K562 (cell line): Measurements from ENCODE around the gene TMEM184C. TPM values are rescaled to one million over a fixed set of nuclear protein-coding genes. Genes with fewer than 3 reads are reported as not detected.

Experiments used
- CBX2 ChIP-seq: fragments of 200-600 bp; sonication (generic); IDR thresholded peaks from one replicate; pipeline ENCODE4 v1.6.1; 2012; ENCODE audit warnings: mild to moderate bottlenecking, low read length, inconsistent platforms; ENCODE audit not compliant: insufficient read depth, poor library complexity, severe bottlenecking
- CEBPG ChIP-seq, 3 experiments: fragments of 200-800 bp in 1 of 3; sonication (Bioruptor generic) in 1 of 3; sonication (generic) in 1 of 3; formaldehyde crosslinking in 1 of 3; IDR thresholded peaks in 2 of 3; conservative IDR thresholded peaks in 1 of 3; 2 replicates each; pipeline versions ENCODE4 v1.6.1 to v1.8.0; 2016 to 2022; ENCODE audit warnings: missing compliant biosample characterization in 2 of 3, missing genetic modification characterization in 2 of 3, mild to moderate bottlenecking in 1 of 3, missing genetic modification reagents in 1 of 3
- DPF2 ChIP-seq: fragments of 450-650 bp; IDR thresholded peaks from 2 replicates; pipeline ENCODE4 v1.6.1; 2016
- FOXM1 ChIP-seq, 2 experiments: fragments of 450-650 bp in 1 of 2; sonication (generic) in 1 of 2; formaldehyde crosslinking in 1 of 2; IDR thresholded peaks; 2 replicates each; pipeline versions ENCODE4 v1.6.1 to v1.9.0; 2017 to 2022; ENCODE audit warnings: low read depth in 2 of 2, mild to moderate bottlenecking in 2 of 2, missing genetic modification reagents in 1 of 2, moderate library complexity in 1 of 2
- HNRNPLL ChIP-seq: fragments of 200-400 bp; formaldehyde crosslinking; IDR thresholded peaks from 2 replicates; pipeline ENCODE4 v1.6.1; 2017; ENCODE audit warnings: low read length, low read depth, mild to moderate bottlenecking; ENCODE audit not compliant: poor library complexity, severe bottlenecking
- KDM4B ChIP-seq, 2 experiments: fragments of 450-650 bp in 1 of 2; sonication (generic) in 1 of 2; IDR thresholded peaks; 2 replicates each; pipeline ENCODE4 v1.6.1; 2016 to 2017; ENCODE audit warnings: borderline replicate concordance in 2 of 2, antibody characterized with exemption in 1 of 2, low read depth in 1 of 2, mild to moderate bottlenecking in 1 of 2
- PTBP1 ChIP-seq: fragments of 200-400 bp; formaldehyde crosslinking; IDR thresholded peaks from 2 replicates; pipeline ENCODE4 v1.6.1; 2017; ENCODE audit warnings: low read depth, low read length
- SPI1 ChIP-seq: IDR thresholded peaks from 2 replicates; pipeline ENCODE4 v1.6.1; 2011; ENCODE audit warnings: low read depth, low read length, control low read depth, borderline replicate concordance
- TBL1XR1 ChIP-seq, 2 experiments: IDR thresholded peaks; 2 replicates each; pipeline ENCODE4 v1.6.1; 2012; ENCODE audit warnings: improper control_type of control experiment in 2 of 2, low read length in 2 of 2, mild to moderate bottlenecking in 1 of 2
- TBP ChIP-seq: optimal IDR thresholded peaks from 2 replicates; pipeline ENCODE3; 2011; ENCODE audit warnings: low read depth, low read length, improper control_type of control experiment
- ZBTB49 ChIP-seq: sonication (generic); formaldehyde crosslinking; IDR thresholded peaks from 2 replicates; pipeline ENCODE4 v1.8.0; 2022; ENCODE audit warnings: missing genetic modification reagents, mild to moderate bottlenecking, borderline replicate concordance
- ZNF282 ChIP-seq: sonication (generic); formaldehyde crosslinking; IDR thresholded peaks from 2 replicates; pipeline ENCODE4 v1.8.1; 2023; ENCODE audit warnings: missing genetic modification reagents
- ZNF436 ChIP-seq: fragments of 250-450, 450-650 bp; sonication (Bioruptor Pico); formaldehyde crosslinking; IDR thresholded peaks from 2 replicates; pipeline ENCODE4 v1.7.0; 2020; ENCODE audit warnings: mild to moderate bottlenecking
- ZNF518B ChIP-seq: fragments of 250-450 bp; sonication (Bioruptor Pico); IDR thresholded peaks from 2 replicates; pipeline ENCODE4 v1.5.0; 2021; ENCODE audit warnings: mild to moderate bottlenecking, moderate library complexity
- ZNF717 ChIP-seq: fragments of 250-450 bp; sonication (Bioruptor Pico); IDR thresholded peaks from 2 replicates; pipeline ENCODE4 v1.5.0; 2021
- ZNF77 ChIP-seq: fragments of 250-450 bp; sonication (Bioruptor Pico); IDR thresholded peaks from 2 replicates; pipeline ENCODE4 v1.5.0; 2020
- polyA plus RNA-seq, 8 experiments: library from polyadenylated mRNA; depleted of rRNA in 4 of 8; stranded (reverse) in 5 of 8; unstranded in 3 of 8; fragments of >200 nt; fragmentation: Nextera tagmentation in 2 of 8; fragmentation: Illumina TruSeq in 1 of 8; extraction: Ambion mirVana in 2 of 8; extraction: Trizol in 1 of 8; gene quantifications; 2 replicates each; pipeline versions ENCODE4 v1.2.1 to v1.2.3, GENCODE V29; 2011 to 2014; ENCODE audit warnings: inconsistent platforms in 1 of 8, missing spikeins in 1 of 8
- total RNA-seq, 7 experiments: library from RNA; depleted of rRNA in 6 of 7; stranded (reverse); fragments of >200 nt in 6 of 7; fragmentation: Illumina TruSeq in 2 of 7; extraction: Trizol in 2 of 7; gene quantifications; 2 replicates each; pipeline versions ENCODE4 v1.2.1 to v1.2.3, GENCODE V29; 2011 to 2021; ENCODE audit warnings: low replicate concordance in 1 of 7
- TF ChIP-seq, protein P1 (sequence below): sonication (generic); formaldehyde crosslinking; IDR thresholded peaks from 2 replicates; pipeline ENCODE4 v1.9.0; 2022; ENCODE audit warnings: mild to moderate bottlenecking, missing genetic modification reagents
- TF ChIP-seq, protein P2 (sequence below): fragments of 450-650 bp; IDR thresholded peaks from 2 replicates; pipeline ENCODE4 v1.6.1; 2016; ENCODE audit warnings: missing biosample characterization, missing genetic modification characterization

TMEM184C gene
- total and polyA plus RNA-seq, 9 of the 15 experiments (the other 6 are each of a cell fraction or from before 2014, with no cell fraction given): 3.9 to 24.2 (median 18.2) TPM

GRCh38 chr4:147683717-147684700, 66.8 kb downstream of the TMEM184C start, which contains the start of gene PRMT9 (continued):
- TF ChIP-seq CEBPG (CRISPR knock-in tag; IDR thresholded peaks at IDR 0.05): peak; percentile 35; the same call in 1 of the 2 replicates
- no peak for TF ChIP-seq CEBPG (tag; conservative IDR thresholded peaks at IDR 0.05 in 1 of 2, IDR thresholded peaks at IDR 0.05 in 1 of 2)
- TF ChIP-seq ZNF436: no peak
- no peak for TF ChIP-seq ZNF518B
- peak in 1 of 2 experiments; percentile 85; a peak in 2 of 4 replicates for TF ChIP-seq TBL1XR1 (IDR thresholded peaks at IDR 0.05; ENCODE audit: low read length in 2 of 2)
- TF ChIP-seq CBX2: no peak
- TF ChIP-seq DPF2: 0 out of 2 replicates have a peak, but pooled peaks have one; percentile 17
- TF ChIP-seq, protein P1, sequence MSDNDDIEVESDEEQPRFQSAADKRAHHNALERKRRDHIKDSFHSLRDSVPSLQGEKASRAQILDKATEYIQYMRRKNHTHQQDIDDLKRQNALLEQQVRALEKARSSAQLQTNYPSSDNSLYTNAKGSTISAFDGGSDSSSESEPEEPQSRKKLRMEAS (CRISPR knock-in tag): peak; percentile 75
- TF ChIP-seq, protein P2, sequence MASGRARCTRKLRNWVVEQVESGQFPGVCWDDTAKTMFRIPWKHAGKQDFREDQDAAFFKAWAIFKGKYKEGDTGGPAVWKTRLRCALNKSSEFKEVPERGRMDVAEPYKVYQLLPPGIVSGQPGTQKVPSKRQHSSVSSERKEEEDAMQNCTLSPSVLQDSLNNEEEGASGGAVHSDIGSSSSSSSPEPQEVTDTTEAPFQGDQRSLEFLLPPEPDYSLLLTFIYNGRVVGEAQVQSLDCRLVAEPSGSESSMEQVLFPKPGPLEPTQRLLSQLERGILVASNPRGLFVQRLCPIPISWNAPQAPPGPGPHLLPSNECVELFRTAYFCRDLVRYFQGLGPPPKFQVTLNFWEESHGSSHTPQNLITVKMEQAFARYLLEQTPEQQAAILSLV: no peak
- peak; percentile 94 for TF ChIP-seq HNRNPLL
- peak; percentile 77 for TF ChIP-seq TBP
- no peak for TF ChIP-seq FOXM1 (IDR thresholded peaks at IDR 0.05; ENCODE audit: low read depth)
- 0 out of 2 replicates have a peak, but pooled peaks have one; percentile 40 for TF ChIP-seq FOXM1 (CRISPR knock-in tag; IDR thresholded peaks at IDR 0.05; ENCODE audit: low read depth)
- TF ChIP-seq KDM4B (IDR thresholded peaks at IDR 0.05; ENCODE audit: borderline replicate concordance in 2 of 2, low read depth in 1 of 2): no peak
- 0 out of 2 replicates have a peak, but pooled peaks have one; percentile 20 for TF ChIP-seq PTBP1
- peak; percentile 72; the same call in 1 of the 2 replicates for TF ChIP-seq ZNF717 (CRISPR knock-in tag)
- TF ChIP-seq SPI1: no peak
- TF ChIP-seq ZNF282 (CRISPR knock-in tag): no peak
- no peak for TF ChIP-seq ZBTB49 (CRISPR knock-in tag)
- no peak for TF ChIP-seq ZNF77 (CRISPR knock-in tag)
